C4-2B (cell line): ENCODE measurements around the gene ART3.

ENCODE experiments used
- H3K27ac ChIP-seq: fragments of 450-650 bp; 2 replicates; pipeline ENCODE4 v1.5.1; 2017
- CTCF ChIP-seq: fragments of 450-650 bp; conservative IDR thresholded peaks from 2 replicates; pipeline ENCODE4 v1.5.1; 2017; ENCODE audit warnings: mild to moderate bottlenecking
- ZFX ChIP-seq: fragments of 450-650 bp; IDR thresholded peaks from 2 replicates; pipeline ENCODE4 v1.6.1; 2017

Gene ART3

DNA sequence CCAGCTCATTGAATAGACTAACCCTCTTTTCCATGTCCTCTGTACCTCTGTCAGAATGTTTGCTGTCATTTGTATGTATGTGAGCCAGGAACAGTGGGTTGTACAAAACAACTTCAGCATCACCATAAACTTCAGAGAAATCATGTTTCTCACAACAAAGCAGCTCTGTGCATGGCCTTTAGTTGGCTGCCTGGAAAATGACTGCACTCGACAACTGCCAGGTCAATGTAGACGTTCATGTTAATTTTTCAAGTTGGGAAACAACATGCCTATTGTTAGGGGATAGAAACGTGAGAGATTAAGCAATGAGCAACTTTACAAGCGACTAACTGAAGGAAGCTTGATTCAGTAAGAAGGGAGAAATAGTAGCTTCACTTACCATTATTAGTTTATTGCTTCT lies 20.8 kb upstream of the ART3 start:
- no peak for TF ChIP-seq ZFX
- TF ChIP-seq CTCF: no peak
- no peak overlapping the region for H3K27ac ChIP-seq

- TF ChIP-seq CTCF (no peak), ZFX (no peak)
- no peak overlapping the region for H3K27ac ChIP-seq
Measured at GRCh38 chr4:76055016-76055415, 19.5 kb upstream of the ART3 start.

- no peak overlapping the region for H3K27ac ChIP-seq
Measured at GRCh38 chr4:76055421-76055820, 19.1 kb upstream of the ART3 start.

GRCh38 chr4:76058302-76058701 lies 16.2 kb upstream of the ART3 start:
- no peak overlapping the region for H3K27ac ChIP-seq

More at GRCh38 chr4:76055421-76055820, 19.1 kb upstream of the ART3 start:
- no peak for TF ChIP-seq CTCF
- TF ChIP-seq ZFX: no peak

DNA sequence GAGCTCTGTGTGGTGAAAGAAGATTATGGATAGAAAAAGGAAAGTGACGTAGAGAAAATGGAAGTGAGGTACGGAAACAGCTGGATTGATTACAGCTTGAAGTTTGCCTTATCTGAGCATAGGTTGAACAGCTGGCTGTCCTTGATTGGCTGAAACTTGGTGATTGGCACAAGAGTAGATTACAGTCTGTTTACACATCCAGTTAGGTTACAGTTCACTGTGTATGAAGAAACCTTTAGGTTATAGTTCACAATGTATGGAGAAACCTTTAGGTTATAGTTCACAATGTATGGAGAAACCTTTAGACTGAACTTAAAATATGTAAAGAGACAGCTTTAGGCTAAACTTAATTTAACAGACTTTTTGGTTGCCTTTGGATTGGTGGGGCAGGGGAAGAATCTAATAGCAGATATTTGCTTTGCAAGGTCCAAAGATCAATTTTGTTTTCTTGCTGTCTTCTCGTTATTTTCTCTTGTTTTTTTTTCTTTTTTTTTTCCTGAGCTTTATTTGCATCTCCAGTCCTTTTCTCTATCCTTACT lies 15.6 kb upstream of the ART3 start:
- TF ChIP-seq CTCF: no peak
- TF ChIP-seq ZFX: no peak
- no peak overlapping the region for H3K27ac ChIP-seq

More at GRCh38 chr4:76058302-76058701, 16.2 kb upstream of the ART3 start:
- TF ChIP-seq CTCF (no peak), ZFX (no peak)

- TF ChIP-seq ZFX (no peak), CTCF (no peak)
- no peak overlapping the region for H3K27ac ChIP-seq
Measured at GRCh38 chr4:76059750-76060149, 14.8 kb upstream of the ART3 start.

DNA sequence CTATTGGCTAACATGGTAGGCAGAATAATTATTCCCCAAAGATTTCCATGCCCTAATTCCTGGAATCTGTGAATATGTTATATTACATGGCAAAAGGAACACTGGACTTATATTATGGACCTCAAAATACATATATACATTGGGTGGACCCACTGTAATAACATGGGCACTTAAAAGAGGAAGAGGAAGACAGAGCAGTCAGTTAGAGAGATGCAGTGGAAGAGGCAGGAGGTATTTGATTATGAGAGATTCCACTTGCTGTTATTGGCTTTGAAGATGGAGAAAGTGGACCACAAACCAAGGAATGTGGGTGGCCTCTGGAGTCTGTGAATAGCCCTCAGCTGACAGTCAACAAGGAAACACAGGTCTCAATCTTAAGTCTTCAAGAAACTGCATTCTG lies 14.0 kb upstream of the ART3 start:
- H3K27ac ChIP-seq: no peak overlapping the region
- TF ChIP-seq CTCF (no peak), ZFX (no peak)
